Endothelial cell (in vitro differentiated cells): ENCODE results near the gene EFHC2. TPM values are rescaled to one million over a fixed set of nuclear protein-coding genes. Genes with fewer than 3 reads are reported as not detected.
"Not testable (repeated sequence)": the region's sequence is repeated elsewhere in the genome, so short reads cannot be mapped to it uniquely, and the experiment has no call there.

Source experiments
- DNase-seq: peaks from one replicate; pipeline ENCODE4 v3.0.0; 2021; ENCODE audit warnings: low spot score
- H3K27ac Mint-ChIP-seq: one replicate; pipeline ENCODE4 v1.8.0; 2021; ENCODE audit warnings: mixed read lengths, inconsistent platforms; ENCODE audit not compliant: unreplicated experiment
- H3K27me3 Mint-ChIP-seq: one replicate; pipeline ENCODE4 v1.8.0; 2021; ENCODE audit warnings: mild to moderate bottlenecking, moderate library complexity, mixed read lengths, inconsistent platforms; ENCODE audit not compliant: unreplicated experiment
- H3K36me3 Mint-ChIP-seq: one replicate; pipeline ENCODE4 v1.8.0; 2021; ENCODE audit warnings: mild to moderate bottlenecking, low read depth, mixed read lengths, inconsistent platforms; ENCODE audit not compliant: unreplicated experiment
- H3K4me1 Mint-ChIP-seq: one replicate; pipeline ENCODE4 v1.8.0; 2021; ENCODE audit warnings: mild to moderate bottlenecking, mixed read lengths, inconsistent platforms; ENCODE audit not compliant: unreplicated experiment
- H3K4me3 Mint-ChIP-seq: one replicate; pipeline ENCODE4 v1.8.0; 2021; ENCODE audit warnings: mild to moderate bottlenecking, mixed read lengths, inconsistent platforms; ENCODE audit not compliant: unreplicated experiment
- H3K9me3 Mint-ChIP-seq: one replicate; pipeline ENCODE4 v1.8.0; 2021; ENCODE audit warnings: mixed read lengths, inconsistent platforms; ENCODE audit not compliant: unreplicated experiment
- CTCF ChIP-seq: fragments of 200-600 bp; sonication (generic); IDR thresholded peaks from one replicate; pipeline ENCODE4 v1.5.0; 2021; ENCODE audit warnings: antibody characterized with exemption; ENCODE audit not compliant: unreplicated experiment
- total RNA-seq: library from RNA; stranded (reverse); fragmentation: NEBNext Ultra II Directional; extraction: Animal tissue kit (Norgen Biotek cat#: 25700); gene quantifications from one replicate; pipeline ENCODE4 v1.2.1, GENCODE V29; 2021; ENCODE audit not compliant: unreplicated experiment

EFHC2 gene
- total RNA-seq, 1 donor from 2014 or later: 0.41 TPM

GRCh38 chrX:44253575-44253942 is 89.9 kb downstream of the EFHC2 start:
- TF ChIP-seq CTCF: no peak
- Mint-ChIP-seq H3K36me3 (no peaks in the 10 kb centered on the region), H3K9me3 (no peaks in the 10 kb centered on the region), H3K4me1 (no peaks in the 10 kb centered on the region), H3K27ac (no peak overlapping the region), H3K4me3 (no peak overlapping the region), H3K27me3 (peaks cover 4% of the 10 kb centered on the region)
- no peak for DNase-seq

GRCh38 chrX:44252688-44253574 is 90.5 kb downstream of the EFHC2 start:
- DNase-seq, H3K27me3 Mint-ChIP-seq, H3K4me1 Mint-ChIP-seq, H3K9me3 Mint-ChIP-seq, H3K27ac Mint-ChIP-seq, H3K36me3 Mint-ChIP-seq, H3K4me3 Mint-ChIP-seq: not testable (repeated sequence)

DNA sequence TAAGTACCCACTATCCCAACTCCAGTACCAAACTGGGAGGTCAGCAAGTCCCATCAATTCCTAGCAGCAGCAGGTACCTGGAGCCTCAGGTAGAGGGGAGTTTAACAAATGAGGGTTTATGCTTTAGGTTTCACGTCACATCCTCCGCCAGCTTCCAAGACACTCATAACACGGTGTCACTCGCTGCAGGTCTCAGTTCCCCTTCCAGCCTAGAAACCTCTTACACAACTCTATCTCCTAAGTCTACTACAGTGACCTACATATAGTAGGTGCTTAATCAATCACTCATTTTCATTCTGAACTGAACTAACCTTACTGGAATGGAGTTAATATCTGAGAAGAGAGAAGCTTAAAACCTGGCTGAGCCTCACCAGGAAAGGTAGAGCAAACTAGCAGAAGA is 96.0 kb downstream of the EFHC2 start:
- no peaks in the 10 kb centered on the region for H3K36me3 Mint-ChIP-seq
- no peak overlapping the region for H3K4me3 Mint-ChIP-seq
- no peaks in the 10 kb centered on the region for H3K4me1 Mint-ChIP-seq
- no peaks in the 10 kb centered on the region for H3K9me3 Mint-ChIP-seq
- TF ChIP-seq CTCF: no peak
- H3K27ac Mint-ChIP-seq: no peak overlapping the region
- H3K27me3 Mint-ChIP-seq: no peaks in the 10 kb centered on the region
- no peak for DNase-seq

DNA sequence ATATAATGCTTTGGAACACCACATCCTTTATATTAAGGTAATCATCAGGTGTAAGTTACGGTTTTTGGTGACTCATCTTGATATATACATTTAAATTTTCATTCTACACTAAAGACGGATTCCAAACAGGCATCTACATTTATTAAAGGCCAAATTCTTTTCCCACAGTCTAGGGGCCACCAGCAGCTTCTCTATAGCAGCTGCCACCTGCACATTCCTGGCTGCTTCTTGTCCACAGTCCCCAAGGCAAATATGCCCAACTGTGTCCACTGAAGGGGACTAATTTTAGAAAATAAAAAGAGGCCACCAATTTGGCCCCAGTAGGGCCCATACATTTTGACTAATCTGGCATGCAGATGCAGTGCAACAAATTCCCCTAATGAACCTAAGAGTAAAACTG is 96.6 kb downstream of the EFHC2 start:
- Mint-ChIP-seq H3K4me1 (no peaks in the 10 kb centered on the region), H3K4me3 (no peak overlapping the region), H3K27me3 (no peaks in the 10 kb centered on the region), H3K27ac (no peak overlapping the region), H3K9me3 (no peaks in the 10 kb centered on the region), H3K36me3 (no peaks in the 10 kb centered on the region)
- TF ChIP-seq CTCF: no peak
- DNase-seq: no peak

DNA sequence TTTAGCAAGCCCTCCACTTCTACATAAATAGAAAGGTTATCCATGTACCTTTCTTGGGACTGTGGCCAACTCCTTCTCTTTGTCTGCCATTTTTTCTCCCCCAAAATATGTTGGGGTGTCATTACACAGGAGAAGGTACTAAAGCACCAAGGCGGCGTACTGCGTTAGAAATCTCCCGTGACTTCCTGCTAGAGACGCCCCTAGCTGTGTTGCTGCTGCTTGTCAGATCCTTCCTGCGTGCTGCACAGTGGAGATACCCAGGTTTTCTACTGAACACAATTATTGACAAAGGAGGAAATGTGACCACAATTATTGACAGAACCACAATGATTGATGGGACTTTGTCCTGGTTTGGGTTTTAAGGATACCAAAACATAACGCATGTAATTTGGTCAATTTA is 97.7 kb downstream of the EFHC2 start:
- no peak for DNase-seq
- H3K27ac Mint-ChIP-seq: no peak overlapping the region
- H3K4me3 Mint-ChIP-seq: no peak overlapping the region
- no peaks in the 10 kb centered on the region for H3K27me3 Mint-ChIP-seq
- no peak for TF ChIP-seq CTCF
- no peaks in the 10 kb centered on the region for H3K4me1 Mint-ChIP-seq
- no peaks in the 10 kb centered on the region for H3K9me3 Mint-ChIP-seq
- no peaks in the 10 kb centered on the region for H3K36me3 Mint-ChIP-seq
